Heart left ventricle (tissue), 16 donors: Measurements from ENCODE around the gene COPS6. TPM values are rescaled to one million over a fixed set of nuclear protein-coding genes. Genes with fewer than 3 reads are reported as not detected.
"Not testable (repeated sequence)": the region's sequence is repeated elsewhere in the genome, so short reads cannot be mapped to it uniquely, and the experiment has no call there.

Source experiments
- ATAC-seq, 4 donors: fragments of 200-7000 bp; cut with Tn5 transposase; one replicate each; pipeline ENCODE4 v1.9.1; 2020 to 2022; ENCODE audit warnings: moderate library complexity in 4 of 4, mild to moderate bottlenecking in 3 of 4, moderate number of reproducible peaks in 1 of 4
- DNase-seq, 5 donors: peaks; one replicate each; pipeline ENCODE4 v3.0.0-alpha.2; 2020
- H3K27ac ChIP-seq, 12 donors: fragments of 200-600 bp; sonication (generic) in 4 of 12; one replicate each; pipeline versions ENCODE4 v1.5.0 to v1.8.0; 2016 to 2022; ENCODE audit warnings: mild to moderate bottlenecking in 2 of 12
- H3K27me3 ChIP-seq, 9 donors: fragments of 200-600 bp; sonication (generic) in 2 of 9; one replicate each; pipeline versions ENCODE4 v1.5.1 to v1.8.0; 2016 to 2022; ENCODE audit warnings: mild to moderate bottlenecking in 3 of 9
- H3K36me3 ChIP-seq, 9 donors: fragments of 200-600 bp; sonication (generic) in 2 of 9; one replicate each; pipeline versions ENCODE4 v1.5.0 to v1.8.0; 2018 to 2022; ENCODE audit warnings: mild to moderate bottlenecking in 2 of 9
- H3K4me1 ChIP-seq, 12 donors: fragments of 200-600 bp; sonication (generic) in 4 of 12; one replicate each; pipeline versions ENCODE4 v1.5.0 to v1.8.0; 2016 to 2022; ENCODE audit warnings: mild to moderate bottlenecking in 3 of 12
- H3K4me3 ChIP-seq, 12 donors: fragments of 200-600 bp; sonication (generic) in 4 of 12; one replicate each; pipeline versions ENCODE4 v1.5.0 to v1.8.0; 2017 to 2022; ENCODE audit warnings: mild to moderate bottlenecking in 9 of 12, moderate library complexity in 4 of 12
- H3K9me3 ChIP-seq, 12 donors: fragments of 200-600 bp; sonication (generic) in 4 of 12; one replicate each; pipeline versions ENCODE4 v1.5.0 to v1.8.0; 2016 to 2022; ENCODE audit warnings: mild to moderate bottlenecking in 1 of 12
- CTCF ChIP-seq, 12 donors: fragments of 200-600 bp; sonication (generic) in 4 of 12; IDR thresholded peaks; one replicate each; pipeline versions ENCODE4 v1.5.0 to v1.8.0; 2018 to 2022; ENCODE audit warnings: antibody characterized with exemption in 12 of 12, mild to moderate bottlenecking in 5 of 12
- POLR2A ChIP-seq, 2 donors: fragments of 450-650 bp; IDR thresholded peaks; one replicate each; pipeline ENCODE4 v1.6.1; 2017; ENCODE audit warnings: antibody characterized with exemption in 2 of 2, mild to moderate bottlenecking in 2 of 2, moderate library complexity in 2 of 2
- WGBS, 4 donors: extraction: QIAGEN DNeasy Blood & Tissue Kit in 2 of 4; methylation state at CpG; one replicate each; pipeline versions ENCODE4 v1.1.5 to v1.1.7; 2013 to 2018; 5-methylcytosine and 5-hydroxymethylcytosine counted together
- intact Hi-C, 10 donors: fragments of 100-400 bp; cut with DNase I; formaldehyde crosslinking; loops; one replicate each; pipeline versions ENCODE4 v1.11.1 to v1.14.2; 2022
- polyA plus RNA-seq, 2 donors: library from polyadenylated mRNA; stranded (reverse); fragments of 200-250 nt; gene quantifications; one replicate each; pipeline ENCODE4 v1.2.3, GENCODE V29; 2013
- total RNA-seq, 9 donors: library from RNA; depleted of rRNA in 2 of 9; stranded (reverse); fragments of >200 nt in 2 of 9; fragmentation: NEBNext Ultra II Directional in 3 of 9; extraction: Animal tissue kit (Norgen Biotek cat#: 25700) in 3 of 9; gene quantifications; one replicate each; pipeline versions ENCODE4 v1.1.0 to v1.2.4, GENCODE V29; 2016 to 2023
- donor health status: ischemic (EF 13 %, LVEDD 7.1; RV severe dilation, severe dysfunction).
- donor health status: healthy with polysubstance abuse.
- donor health status: DM: no; HTN: yes; CAD: no.
- donor health status: DM: no; HTN: no; CAD: no.
- donor health status: ischemic (EF 25% LVEDD 6.9; RV normal size, moderate dysfunction).
- donor health status: ischemic (EF 25% LVEDD 5.7; RV mildly dilated, moderate dysfunction).
- donor health status: healthy.
- donor health status: DM: yes; HTN: yes; CAD: no.
- donor health status: ischemic (EF 35%, LVEDD 5.7; RV mildly dilated, moderate dysfunction).
- donor health status: nonischemic (EF 11% LVEDD 7.7; RV severe dilation, severe dysfunction).
- donor health status: DM: yes; HTN: yes; CAD: no.
- donor health status: PGD.
- donor health status: ischemic (EF 29% LVEDD 5.4; RV normal size, mild dysfunction).
- donor health status: nonischemic (EF 23%, LVEDD 6.1; RV moderate dilation, normal function).

Gene COPS6
- total and polyA plus RNA-seq, 11 donors, result 53.3 to 130 (median 109) TPM

DNA sequence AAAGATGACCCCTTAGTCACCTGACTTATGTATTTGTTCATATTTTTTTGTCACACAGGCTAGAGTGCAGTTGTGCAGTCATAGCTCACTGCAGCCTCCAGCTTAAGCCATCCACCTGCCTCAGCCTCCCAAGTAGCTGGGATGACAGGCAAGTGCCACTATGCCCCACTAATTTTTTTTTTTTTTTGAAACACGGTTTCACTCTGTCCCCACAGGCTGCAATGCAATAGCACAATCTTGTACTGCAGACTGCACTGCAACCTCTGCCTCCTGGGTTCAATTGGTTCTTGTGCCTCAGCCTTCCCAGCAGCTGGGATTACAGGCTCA is 39.8 kb downstream of the COPS6 start:
- Histone ChIP-seq H3K4me3 (peak overlapping the region in 1 of 12 donors; percentile 99), H3K27me3 (no peaks in the 10 kb centered on the region), H3K4me1 (peaks cover 0 to 41% (median 18%) of the 10 kb centered on the region in 12 donors), H3K36me3 (no peaks in the 10 kb centered on the region), H3K9me3 (no peaks in the 10 kb centered on the region), H3K27ac (peak overlapping the region in 1 of 12 donors; percentile 98)
- intact Hi-C loops, result loop anchor here in 8 of 10 donors (5.0 kb wide), 5 partner anchors 36 to 216 kb away; partner anchors contain the start of genes AZGP1 (in 1 of the 8) and COPS6 (in 1 of the 8)
- no peak for ATAC-seq
- 70 to 93% (median 82%) methylated on average over 1 of the region's 1 CpG for WGBS, 4 donors
- DNase-seq, result peak in 1 of 5 donors; percentile 6
- no peak for TF ChIP-seq CTCF (IDR thresholded peaks at IDR 0.05)
- TF ChIP-seq POLR2A (IDR thresholded peaks at IDR 0.05), result no peak

GRCh38 chr7:100130220-100130607 is 41.4 kb downstream of the COPS6 start:
- not testable (repeated sequence) for H3K9me3 ChIP-seq, H3K4me3 ChIP-seq, H3K27ac ChIP-seq, DNase-seq, ATAC-seq, H3K36me3 ChIP-seq, H3K27me3 ChIP-seq
- intact Hi-C loops, result loop anchor here in 6 of 10 donors (5.0 to 10.0 kb wide), 6 partner anchors 82 to 225 kb away; partner anchors contain the start of genes PVRIG (in 5 of the 6) and PILRB (in 1 of the 6)
- H3K4me1 ChIP-seq, result peaks cover 0 to 30% (median 18%) of the 10 kb centered on the region in 12 donors
- WGBS, 4 donors, result 89 to 100% (median 95%) methylated on average over 1 of the region's 1 CpG

- WGBS, 4 donors, result 12 to 15% (median 14%) methylated on average over 24 of the region's 24 CpGs
These were observed 42.1 kb downstream of the COPS6 start for GRCh38 chr7:100130608-100131453.

DNA sequence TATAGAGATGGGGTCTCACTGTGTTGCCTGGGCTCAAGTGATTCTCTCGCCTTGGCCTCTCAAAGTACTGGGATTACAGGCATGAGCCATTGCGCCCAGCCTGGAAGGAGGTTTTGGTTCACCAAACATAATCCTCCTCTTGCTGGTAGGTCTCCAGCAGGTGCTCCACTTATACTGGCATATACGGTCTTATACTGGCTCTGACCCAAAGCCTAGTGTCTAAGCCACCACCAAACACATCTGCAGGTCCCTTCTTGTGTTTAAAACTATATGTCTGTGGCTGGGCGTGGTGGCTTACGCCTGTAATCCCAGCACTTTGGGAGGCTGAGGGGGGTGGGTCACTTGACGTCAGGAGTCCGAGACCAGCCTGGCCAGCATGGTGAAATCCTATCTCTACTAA is 43.4 kb downstream of the COPS6 start:
- no peaks in the 10 kb centered on the region for H3K9me3 ChIP-seq
- H3K36me3 ChIP-seq, result no peaks in the 10 kb centered on the region
- TF ChIP-seq POLR2A (IDR thresholded peaks at IDR 0.05) (no peak), CTCF (IDR thresholded peaks at IDR 0.05) (no peak)
- no peaks in the 10 kb centered on the region for H3K27me3 ChIP-seq
- DNase-seq (no peak), ATAC-seq (no peak)
- intact Hi-C loops, result loop anchor here in 9 of 10 donors (2.0 to 10.0 kb wide), 9 partner anchors 80 to 223 kb away; partner anchors contain the start of genes PVRIG (in 6 of the 9) and PILRB (in 1 of the 9)
- no peak overlapping the region for H3K4me3 ChIP-seq
- peaks cover 0 to 18% (median 8%) of the 10 kb centered on the region in 12 donors for H3K4me1 ChIP-seq
- 51 to 75% (median 65%) methylated on average over 7 of the region's 7 CpGs for WGBS, 4 donors
- H3K27ac ChIP-seq, result no peak overlapping the region

More at GRCh38 chr7:100130608-100131453, 42.1 kb downstream of the COPS6 start:
- no peaks in the 10 kb centered on the region for H3K9me3 ChIP-seq
- peak; percentile 71 to 92 (median 76) for DNase-seq
- no peaks in the 10 kb centered on the region for H3K27me3 ChIP-seq
- H3K36me3 ChIP-seq, result no peaks in the 10 kb centered on the region
- no peak for ATAC-seq
- peaks cover 0 to 25% (median 15%) of the 10 kb centered on the region in 12 donors for H3K4me1 ChIP-seq
- peak; percentile 75 to 96 (median 86) for TF ChIP-seq CTCF (IDR thresholded peaks at IDR 0.05)
- TF ChIP-seq POLR2A (IDR thresholded peaks at IDR 0.05), result no peak
- intact Hi-C loops, result loop anchor here in 6 of 10 donors (5.0 to 10.0 kb wide), 6 partner anchors 81 to 224 kb away; partner anchors contain the start of genes PVRIG (in 5 of the 6) and PILRB (in 1 of the 6)
- H3K4me3 ChIP-seq, result peak overlapping the region in 3 of 12 donors; percentile 12 to 30 (median 18)
- no peak overlapping the region for H3K27ac ChIP-seq
